ENCODE data around the gene PDGFA.

The PDGFA gene

GRCh38 chr7:457814-458510 is 61.7 kb downstream of the PDGFA start:
- DNase-seq: no peak

- DNase-seq: peak; percentile 91
These were observed 64.3 kb downstream of the PDGFA start for GRCh38 chr7:455110-455928.

GRCh38 chr7:454356-455109 is 65.1 kb downstream of the PDGFA start:
- no peak for DNase-seq

GRCh38 chr7:453597-454306 is 65.9 kb downstream of the PDGFA start:
- no peak for DNase-seq

GRCh38 chr7:452791-453455 is 66.7 kb downstream of the PDGFA start:
- DNase-seq: no peak

GRCh38 chr7:452226-452751 is 67.4 kb downstream of the PDGFA start:
- DNase-seq: no peak

- DNase-seq: no peak
These were observed 68.1 kb downstream of the PDGFA start for GRCh38 chr7:451255-452225.

- DNase-seq: no peak
These were observed 68.9 kb downstream of the PDGFA start for GRCh38 chr7:450741-451140.

- DNase-seq: no peak
These were observed 69.6 kb downstream of the PDGFA start for GRCh38 chr7:450036-450435.

- no peak for DNase-seq
These were observed 70.2 kb downstream of the PDGFA start for GRCh38 chr7:449324-450019.

GRCh38 chr7:447523-447922 is 72.1 kb downstream of the PDGFA start:
- DNase-seq: no peak

All from COR-L47 (cell line).